Measurements from ENCODE around the gene SPP1.

DNA sequence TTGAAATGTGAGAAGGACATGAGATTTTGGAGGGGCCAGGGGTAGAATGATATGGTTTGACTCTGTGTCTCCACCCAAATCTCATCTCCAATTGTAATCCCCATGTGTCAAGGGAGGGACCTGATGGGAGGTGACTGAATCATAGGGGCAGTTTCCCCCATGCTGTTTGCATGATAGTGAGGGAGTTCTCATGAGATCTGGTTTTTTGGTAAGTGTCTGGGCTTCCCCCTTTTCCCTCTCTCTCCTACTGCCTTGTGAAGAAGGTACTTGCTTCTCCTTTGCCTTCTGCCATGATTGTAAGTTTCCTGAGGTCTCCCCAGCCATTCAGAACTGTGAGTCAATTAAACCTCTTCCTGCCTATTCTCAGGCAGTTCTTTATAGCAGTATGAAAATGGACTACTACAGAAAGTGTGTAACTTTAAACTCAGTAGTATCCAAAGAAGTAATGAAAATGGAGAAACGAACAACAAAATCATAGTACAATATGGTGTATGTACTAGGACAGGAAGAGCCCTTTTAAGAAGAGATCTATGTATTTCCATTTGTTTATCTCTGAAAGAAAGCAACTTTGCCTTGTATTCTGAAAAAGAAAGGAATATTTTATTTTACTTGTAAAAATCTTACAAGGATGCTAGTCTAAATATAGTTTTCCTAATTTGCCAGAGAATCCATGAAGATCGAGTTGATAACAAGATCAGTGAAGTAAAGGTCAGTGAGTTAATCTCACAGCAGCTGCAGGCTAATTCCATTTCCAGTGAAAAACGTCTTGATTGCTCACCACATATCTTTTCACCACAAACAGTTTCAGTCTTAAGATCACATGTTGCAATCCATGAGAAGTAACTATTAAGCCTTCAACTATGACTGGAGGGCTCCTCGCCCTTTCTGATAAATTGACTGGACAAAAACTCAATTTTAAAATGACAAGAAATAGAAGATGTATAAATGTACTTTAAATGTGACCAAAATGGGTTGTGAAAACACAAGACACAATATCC lies 52.4 kb downstream of the SPP1 start:
- TF ChIP-seq POLR2A (IDR thresholded peaks at IDR 0.05) = no peak
- TF ChIP-seq, protein P1, sequence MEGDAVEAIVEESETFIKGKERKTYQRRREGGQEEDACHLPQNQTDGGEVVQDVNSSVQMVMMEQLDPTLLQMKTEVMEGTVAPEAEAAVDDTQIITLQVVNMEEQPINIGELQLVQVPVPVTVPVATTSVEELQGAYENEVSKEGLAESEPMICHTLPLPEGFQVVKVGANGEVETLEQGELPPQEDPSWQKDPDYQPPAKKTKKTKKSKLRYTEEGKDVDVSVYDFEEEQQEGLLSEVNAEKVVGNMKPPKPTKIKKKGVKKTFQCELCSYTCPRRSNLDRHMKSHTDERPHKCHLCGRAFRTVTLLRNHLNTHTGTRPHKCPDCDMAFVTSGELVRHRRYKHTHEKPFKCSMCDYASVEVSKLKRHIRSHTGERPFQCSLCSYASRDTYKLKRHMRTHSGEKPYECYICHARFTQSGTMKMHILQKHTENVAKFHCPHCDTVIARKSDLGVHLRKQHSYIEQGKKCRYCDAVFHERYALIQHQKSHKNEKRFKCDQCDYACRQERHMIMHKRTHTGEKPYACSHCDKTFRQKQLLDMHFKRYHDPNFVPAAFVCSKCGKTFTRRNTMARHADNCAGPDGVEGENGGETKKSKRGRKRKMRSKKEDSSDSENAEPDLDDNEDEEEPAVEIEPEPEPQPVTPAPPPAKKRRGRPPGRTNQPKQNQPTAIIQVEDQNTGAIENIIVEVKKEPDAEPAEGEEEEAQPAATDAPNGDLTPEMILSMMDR (IDR thresholded peaks at IDR 0.05) = no peak
